ENCODE measurements around the gene RPS5.

RPS5 gene

DNA sequence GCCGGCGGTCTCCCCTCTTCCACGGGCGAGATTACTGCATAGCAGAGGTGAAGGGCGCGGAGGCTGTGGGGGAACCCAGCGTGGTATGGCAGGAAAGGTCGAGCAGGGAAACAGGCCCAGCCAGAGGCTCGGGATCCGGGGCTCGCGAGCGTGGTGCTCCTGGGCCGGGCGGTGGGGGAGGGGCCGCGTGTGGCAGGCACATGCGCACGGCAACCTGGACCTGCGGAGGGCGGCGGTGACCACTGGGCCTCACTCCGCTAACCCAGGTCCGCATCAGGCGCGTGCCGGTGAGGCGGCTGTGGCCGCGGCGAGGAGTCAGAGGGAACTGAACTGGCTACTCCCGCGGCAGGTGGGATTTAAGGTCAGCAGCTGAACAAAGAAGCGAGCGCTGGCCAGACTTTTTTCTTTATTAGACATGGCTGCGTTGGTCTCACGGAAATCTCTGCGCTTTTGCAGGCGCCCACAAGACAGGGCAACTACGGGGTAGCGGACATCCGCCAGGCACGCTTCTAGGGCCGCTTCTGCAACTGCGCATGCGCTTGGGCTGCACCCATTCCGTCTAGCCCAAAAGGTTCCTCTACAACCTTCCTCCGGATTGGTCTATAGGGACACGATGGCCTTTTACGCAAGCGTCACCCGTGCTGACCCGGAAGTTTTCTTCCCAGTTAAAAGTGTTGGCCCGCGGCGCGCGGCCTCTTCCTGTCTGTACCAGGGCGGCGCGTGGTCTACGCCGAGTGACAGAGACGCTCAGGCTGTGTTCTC lies at the start of gene RPS5:
RPS5 (plus strand) TSS at position 694 of the 762 bp plus-strand sequence. CDS start 869 bp downstream, outside the sequence.
- peak; percentile 99 for DNase-seq

GRCh38 chr19:58338336-58338735 lies 48.7 kb upstream of the RPS5 start:
- no peak for DNase-seq

DNA sequence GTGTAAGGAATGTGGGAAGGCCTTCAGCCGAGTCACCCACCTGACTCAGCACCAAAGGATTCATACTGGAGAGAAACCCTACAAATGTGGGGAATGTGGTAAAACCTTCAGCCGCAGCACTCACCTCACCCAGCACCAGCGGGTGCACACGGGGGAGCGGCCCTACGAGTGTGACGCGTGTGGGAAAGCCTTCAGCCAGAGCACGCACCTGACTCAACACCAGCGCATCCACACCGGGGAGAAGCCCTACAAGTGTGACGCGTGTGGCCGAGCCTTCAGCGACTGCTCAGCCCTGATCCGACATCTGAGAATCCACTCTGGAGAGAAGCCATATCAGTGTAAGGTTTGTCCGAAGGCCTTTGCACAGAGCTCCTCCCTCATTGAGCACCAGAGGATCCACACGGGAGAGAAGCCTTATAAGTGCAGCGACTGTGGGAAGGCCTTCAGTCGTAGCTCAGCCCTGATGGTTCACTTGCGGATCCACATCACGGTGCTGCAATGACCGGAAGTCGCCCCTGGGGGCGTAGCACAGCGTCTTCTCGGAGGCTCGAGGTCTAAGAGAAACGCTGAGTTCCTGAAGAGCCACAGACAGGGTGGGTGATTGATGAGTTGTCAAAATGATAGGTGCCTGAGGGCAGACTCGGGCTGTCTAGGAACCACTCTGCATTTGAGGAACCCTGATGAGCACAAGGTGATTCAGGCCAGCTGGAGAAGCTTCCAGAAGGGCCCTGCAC lies 48.1 kb upstream of the RPS5 start:
- no peak for DNase-seq

DNA sequence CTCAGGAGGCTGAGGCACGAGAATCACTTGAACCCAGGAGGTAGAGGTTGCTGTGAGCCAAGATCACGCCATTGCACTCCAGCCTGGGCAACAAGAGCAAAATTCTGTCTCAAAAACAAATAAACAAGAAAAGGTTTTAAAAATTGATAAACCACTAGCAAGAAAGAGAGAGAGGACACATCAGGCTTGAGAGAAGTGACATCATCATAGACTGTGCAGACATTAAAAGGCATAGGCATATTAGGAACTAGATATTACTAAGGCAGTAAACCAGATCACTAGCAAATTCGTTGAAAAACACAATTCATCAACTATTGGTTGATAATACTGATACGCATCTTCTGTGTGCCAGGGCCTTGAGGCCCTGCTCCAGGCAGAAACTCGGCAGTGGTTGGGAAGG lies 41.5 kb upstream of the RPS5 start:
- no peak for DNase-seq

DNA sequence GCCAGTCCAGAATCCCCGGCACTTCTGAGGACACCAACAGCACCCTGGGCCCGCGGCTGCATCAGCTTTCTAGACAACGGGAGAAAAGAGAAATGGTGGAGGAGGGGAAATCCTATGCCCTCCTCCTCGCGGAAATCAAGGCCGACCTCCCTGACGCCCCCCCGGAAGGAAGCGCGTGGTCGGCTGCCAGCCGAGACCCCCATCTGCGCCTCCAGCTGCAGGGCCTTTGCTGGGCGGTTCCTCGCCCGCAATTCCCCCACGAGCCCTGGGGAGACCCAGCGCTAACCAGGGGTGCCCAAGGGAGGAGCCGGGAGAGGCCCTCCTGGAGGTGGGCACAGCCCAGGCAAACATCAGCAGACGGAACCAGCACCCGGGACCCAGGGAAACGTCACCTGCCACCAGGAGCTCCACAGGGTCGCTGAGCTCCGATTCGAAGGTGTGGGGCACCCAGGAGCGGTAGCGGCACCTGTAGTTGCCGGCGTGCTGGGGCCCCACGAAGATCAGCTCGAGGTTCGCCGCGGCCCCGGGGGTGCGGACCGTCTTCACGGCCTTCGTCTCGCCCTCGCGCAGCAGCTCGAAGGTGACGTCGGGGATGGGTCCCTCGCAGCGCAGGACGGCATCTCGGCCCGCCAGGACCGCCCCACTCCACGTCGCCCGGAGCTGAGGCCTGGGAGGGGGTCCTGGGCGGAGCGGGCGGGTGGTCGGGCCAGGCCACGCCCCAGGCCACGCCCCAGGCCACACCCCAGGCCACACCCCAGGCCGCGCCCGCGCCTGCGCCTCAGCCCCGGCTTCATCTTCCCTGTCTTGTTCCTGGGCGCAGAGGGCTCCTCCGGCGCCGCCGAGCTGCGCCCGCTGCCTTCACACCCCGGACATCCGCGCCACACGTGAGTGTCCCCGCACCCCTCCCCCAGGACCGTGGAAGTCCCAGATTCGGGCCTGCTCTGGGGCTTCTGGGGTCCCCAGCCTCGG lies 39.8 kb upstream of the RPS5 start:
- peak; percentile 85 for DNase-seq

DNA sequence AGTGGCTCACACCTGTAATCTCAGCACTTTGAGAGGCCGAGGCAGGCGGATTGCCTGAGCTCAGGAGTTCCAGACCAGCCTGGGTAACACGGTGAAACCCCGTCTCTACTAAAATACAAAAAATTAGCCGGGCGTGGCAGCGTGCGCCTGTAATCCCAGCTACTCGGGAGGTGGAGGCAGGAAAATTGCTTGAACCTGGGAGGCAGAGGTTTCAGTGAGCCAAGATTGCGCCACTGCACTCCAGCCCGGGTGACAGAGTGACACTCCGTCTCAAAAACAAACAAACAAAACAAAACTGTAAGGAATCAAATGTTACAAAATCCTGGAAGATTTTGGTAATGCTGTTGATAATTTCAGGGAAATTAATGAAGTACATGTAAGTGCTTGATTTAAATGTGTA lies 39.0 kb upstream of the RPS5 start:
- peak; percentile 18 for DNase-seq

GRCh38 chr19:58349590-58349989 lies 37.5 kb upstream of the RPS5 start:
- DNase-seq, result no peak

DNA sequence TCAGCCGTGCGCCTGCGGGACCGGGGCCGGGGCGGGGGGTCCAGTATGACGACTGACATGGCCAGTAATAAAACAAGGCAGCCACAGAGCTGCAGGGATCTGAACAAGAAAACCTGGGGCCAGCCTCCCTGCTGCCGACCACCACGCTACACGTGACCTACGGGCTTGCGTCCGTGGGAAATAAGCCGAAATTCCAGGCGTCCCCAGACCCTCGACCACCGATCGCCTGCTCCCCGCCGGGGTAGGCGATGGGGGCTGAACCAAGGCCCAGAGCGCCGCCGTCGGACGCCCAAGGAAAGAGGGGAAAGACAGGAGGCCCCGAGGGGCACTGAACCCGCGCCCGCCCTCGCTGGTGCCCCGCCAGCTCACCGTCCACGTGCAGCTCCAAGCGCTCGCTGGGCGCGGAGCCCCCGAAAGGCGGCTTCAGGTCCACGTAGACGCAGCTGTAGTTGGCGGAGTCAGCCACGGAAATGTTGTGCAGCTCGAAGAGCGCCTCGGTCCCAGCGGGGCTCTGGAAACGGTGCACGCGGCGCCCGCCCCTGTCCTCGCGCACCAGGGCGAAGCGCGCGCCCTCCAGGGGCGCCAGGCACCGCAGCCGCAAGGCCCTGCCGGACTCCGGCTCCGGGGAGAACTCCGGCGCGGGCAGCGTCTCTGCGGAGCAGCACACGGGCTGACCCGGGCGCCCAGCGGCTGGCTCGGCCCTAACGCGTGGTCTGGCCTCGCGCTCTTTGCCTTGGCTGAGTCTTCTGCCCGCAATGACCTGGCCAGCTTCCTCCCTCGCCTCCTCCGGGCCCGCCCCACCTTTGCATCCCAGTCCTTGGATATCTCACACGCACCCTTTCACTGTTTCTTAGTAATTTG lies 36.8 kb upstream of the RPS5 start:
- DNase-seq, result no peak

- DNase-seq, result no peak
These were observed 36.1 kb upstream of the RPS5 start for GRCh38 chr19:58350871-58351557.

DNA sequence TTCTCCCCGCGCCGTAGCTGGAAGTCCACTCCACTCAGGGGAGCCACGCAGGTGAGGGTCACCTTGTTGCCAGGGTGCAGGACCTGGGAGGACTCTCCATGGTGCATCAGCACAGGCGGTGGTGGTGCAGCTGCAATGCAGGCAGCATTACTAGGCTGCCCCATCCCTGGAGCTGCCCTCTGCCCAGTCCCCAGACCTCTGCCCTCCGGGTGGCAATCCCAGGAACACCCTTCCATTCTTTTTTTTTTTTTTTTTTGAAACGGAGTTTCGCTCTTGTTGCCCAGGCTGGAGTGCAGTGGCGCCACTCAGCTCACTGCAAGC lies 35.6 kb upstream of the RPS5 start:
- no peak for DNase-seq

GRCh38 chr19:58351990-58352755 lies 34.9 kb upstream of the RPS5 start:
- DNase-seq, result no peak

GRCh38 chr19:58352760-58353671 lies 34.1 kb upstream of the RPS5 start, which contains the start of gene A1BG:
A1BG (minus strand) TSS chr19:58353492; CDS start chr19:58353437, 55 bp downstream.
- DNase-seq, result no peak

GRCh38 chr19:58353717-58354477 lies 33.2 kb upstream of the RPS5 start:
- no peak for DNase-seq

DNA sequence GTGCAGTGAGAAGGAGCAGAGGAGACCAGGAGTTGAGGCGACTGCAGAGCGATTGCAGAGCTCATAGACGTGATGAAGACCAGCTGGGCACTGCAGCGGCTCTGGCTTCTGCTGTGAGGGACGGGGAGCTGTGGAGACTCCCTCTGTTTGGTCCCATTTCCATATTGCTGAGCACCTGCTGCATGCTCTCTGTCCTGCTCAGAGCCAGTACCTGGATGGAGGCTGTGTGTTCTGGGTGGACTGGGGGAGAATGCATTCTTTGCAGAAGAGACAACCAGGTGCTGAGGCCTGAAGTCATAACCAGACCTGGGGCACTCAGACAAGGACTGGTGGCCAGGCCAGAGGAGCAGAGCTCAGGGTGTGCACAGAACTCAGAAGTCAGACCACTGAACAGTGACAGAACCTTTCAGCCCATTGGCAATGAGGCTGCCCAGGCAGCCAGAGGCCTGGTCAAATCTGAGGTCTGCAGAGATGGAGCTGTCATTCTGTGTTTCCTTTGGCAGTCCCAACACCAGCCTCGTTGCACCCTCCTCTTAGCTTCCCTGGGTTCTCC lies 32.5 kb upstream of the RPS5 start:
- no peak for DNase-seq

DNA sequence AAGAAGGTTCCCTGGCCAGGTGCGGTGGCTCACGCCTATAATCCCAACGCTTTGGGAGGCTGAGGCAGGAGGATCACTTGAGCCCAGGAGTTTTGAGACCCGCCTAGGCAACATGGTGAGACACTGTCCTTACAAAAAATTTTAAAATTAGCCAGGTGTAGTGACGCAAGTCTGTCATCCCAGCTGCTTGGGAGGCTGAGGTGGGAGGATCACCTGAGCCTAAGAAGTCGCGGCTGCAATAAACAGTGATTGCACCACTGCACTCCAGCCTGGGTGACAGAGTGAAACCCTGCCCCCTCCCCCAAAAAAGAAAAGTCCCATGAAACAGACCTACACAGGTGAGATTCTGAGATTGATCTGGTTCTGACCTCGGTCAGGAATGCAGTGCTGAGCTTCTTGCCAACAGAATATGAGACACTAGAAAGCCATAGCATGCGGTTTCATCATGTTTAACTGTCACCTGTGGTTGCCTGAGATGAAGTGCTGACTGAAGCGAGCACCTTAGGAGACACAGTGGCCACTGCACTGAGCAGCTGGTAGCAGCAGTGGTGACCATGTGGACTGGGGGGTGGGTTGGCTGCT lies 31.8 kb upstream of the RPS5 start:
- DNase-seq, result no peak

GRCh38 chr19:58355908-58356765 lies 30.9 kb upstream of the RPS5 start:
- no peak for DNase-seq

Data from suppressor macrophage treated with lipopolysaccharide for 4 hours (primary cell).